ENCODE results near the gene NUCB1.

The NUCB1 gene

GRCh38 chr19:48935864-48936263 is 35.8 kb downstream of the NUCB1 start:
- DNase-seq (ENCODE audit: low spot score): no peak

GRCh38 chr19:48938256-48938655 is 38.1 kb downstream of the NUCB1 start:
- no peak for DNase-seq (ENCODE audit: low spot score)

- no peak for DNase-seq (ENCODE audit: low spot score)
Measured at GRCh38 chr19:48940902-48941301, 40.8 kb downstream of the NUCB1 start.

DNA sequence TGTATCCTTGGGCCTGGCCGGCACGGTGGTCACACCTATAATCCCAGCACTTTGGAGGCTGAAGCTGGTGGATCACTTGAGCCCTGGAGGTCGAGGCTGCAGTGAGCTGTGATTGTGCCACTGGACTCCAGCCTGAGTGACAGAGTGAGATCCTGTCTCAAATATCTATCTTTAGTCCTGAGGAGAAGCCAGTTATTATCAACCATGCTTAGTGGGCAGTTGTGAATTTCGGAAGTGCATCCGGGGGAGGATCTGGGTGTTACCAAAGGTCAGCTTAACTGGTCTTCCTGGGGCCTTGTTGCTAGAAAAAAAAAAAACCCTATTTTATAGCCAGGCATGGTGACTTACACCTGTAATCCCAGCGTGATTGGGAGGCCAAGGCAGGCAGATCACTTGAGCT is 43.0 kb downstream of the NUCB1 start:
- DNase-seq (ENCODE audit: low spot score): no peak

DNA sequence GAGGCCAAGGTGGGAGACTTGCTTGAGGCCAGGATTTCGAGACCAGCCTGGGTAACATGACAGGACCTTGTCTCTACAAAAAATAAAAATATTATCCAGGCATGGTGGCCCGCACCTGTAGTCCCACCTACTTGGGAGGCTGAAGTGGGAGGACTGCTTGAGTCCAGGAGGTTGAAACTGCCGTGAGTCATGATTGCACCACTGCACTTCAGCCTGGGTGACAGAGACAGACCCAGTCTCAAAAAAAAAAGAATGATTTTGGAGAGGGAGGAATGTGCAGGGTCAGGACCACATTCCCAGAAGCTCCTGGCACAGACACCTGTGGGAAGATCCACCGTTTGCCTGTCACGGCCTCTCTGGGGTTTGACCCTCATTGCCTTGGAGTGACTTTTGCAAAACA is 45.3 kb downstream of the NUCB1 start:
- DNase-seq (ENCODE audit: low spot score): no peak

- no peak for DNase-seq (ENCODE audit: low spot score)
Measured at GRCh38 chr19:48945817-48946216, 45.7 kb downstream of the NUCB1 start.

DNA sequence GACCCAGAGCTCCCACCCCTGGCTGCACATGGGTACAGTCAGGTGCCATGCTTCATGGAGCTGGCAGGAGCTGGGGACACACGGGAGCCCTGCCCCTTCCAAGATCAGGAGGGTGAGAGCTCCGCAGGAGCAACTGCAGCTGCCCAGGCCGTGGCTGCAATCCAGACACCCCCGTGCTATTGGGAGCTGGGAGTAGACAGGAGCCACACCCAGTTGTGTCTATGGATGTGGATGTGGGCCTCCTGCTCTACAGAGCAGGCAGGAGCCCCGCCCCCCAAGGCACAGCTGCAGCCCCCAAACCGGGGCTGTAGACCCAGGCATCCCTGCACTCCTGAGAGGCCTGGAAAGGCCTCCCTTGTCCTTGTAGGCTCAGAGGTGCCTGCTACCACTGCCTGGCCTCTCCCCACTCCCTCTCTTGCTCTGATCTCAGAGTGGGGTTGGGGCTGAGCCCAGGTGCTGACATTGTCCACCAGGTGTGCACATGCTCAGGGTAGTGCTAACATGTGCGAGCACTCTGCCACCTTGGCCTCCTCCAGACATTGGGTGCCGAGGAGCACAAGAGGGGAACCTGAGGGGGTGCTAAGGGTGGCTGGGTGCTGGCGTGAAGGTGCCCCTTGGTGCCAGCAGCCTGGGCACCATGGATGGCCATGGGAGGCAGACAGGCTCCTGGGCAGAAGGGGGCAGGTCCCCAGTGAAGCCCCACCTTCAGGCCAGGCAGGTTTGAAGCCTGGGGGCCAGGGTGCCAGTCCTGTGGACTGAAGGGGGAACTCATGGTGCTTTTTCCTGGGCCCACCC is 46.5 kb downstream of the NUCB1 start:
- no peak for DNase-seq (ENCODE audit: low spot score)

GRCh38 chr19:48947258-48947542 is 47.1 kb downstream of the NUCB1 start:
- no peak for DNase-seq (ENCODE audit: low spot score)

- no peak for DNase-seq (ENCODE audit: low spot score)
Measured at GRCh38 chr19:48950159-48950558, 50.0 kb downstream of the NUCB1 start.

DNA sequence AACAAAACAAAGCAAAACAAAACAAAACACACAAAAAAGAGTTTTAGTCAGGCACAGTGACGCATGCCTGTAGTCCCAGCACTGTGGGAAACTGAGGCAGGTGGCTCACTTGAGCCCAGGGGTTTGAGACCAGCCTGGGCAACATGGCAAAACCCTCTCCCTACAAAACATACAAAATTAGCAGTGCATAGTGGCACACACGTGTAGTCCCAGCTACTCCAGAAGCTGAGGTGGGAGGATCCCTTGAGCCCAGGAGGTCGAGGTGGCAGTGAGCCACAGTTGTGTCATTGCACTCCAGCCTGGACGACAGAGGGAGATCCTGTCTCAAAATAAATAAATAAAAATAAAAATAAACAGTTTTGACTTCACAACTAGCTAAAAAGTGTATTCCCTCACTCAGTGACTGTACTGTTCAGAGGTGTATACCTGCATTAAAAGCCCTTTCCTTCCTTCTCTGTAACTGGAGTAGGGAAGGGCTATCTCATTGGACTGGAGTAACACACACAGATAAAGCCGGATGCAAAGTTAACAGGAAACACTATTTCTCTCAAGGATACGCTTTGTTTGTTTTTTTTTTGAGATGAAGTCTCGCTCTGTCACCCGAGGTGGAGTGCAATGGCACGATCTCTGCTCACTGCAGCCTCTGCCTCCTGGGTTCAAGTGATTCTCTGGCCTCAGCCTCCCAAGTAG is 50.9 kb downstream of the NUCB1 start:
- no peak for DNase-seq (ENCODE audit: low spot score)

GRCh38 chr19:48953141-48953540 is 53.0 kb downstream of the NUCB1 start:
- DNase-seq (ENCODE audit: low spot score): no peak

DNA sequence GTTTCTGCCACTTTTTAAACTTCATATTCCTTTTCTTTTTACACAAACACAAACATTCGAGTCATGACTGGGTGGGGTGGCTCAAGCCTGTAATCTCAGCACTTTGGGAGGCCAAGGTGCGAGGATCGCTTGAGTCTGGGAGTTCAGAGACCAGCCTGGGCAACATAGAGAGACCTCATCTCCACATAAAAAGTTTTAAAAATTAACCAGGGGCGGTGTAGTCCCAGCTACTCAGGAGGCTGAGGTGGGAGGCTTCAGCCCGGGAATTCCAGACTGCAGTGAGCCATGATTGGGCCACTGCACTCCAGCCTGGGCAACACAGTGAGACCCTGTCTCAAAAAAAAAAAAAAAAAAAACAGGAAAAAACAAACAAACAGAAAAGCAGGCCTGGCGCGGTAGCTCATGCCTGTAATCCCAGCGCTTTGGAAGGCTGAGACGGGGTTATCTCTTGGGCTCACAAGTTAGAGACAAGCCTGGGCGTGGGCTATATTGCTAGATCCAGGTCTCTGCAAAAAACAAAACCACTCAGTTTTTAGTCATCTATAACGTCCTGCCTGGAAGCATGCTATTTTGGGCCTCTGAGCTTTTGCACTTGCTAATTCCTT is 54.0 kb downstream of the NUCB1 start:
- no peak for DNase-seq (ENCODE audit: low spot score)

DNA sequence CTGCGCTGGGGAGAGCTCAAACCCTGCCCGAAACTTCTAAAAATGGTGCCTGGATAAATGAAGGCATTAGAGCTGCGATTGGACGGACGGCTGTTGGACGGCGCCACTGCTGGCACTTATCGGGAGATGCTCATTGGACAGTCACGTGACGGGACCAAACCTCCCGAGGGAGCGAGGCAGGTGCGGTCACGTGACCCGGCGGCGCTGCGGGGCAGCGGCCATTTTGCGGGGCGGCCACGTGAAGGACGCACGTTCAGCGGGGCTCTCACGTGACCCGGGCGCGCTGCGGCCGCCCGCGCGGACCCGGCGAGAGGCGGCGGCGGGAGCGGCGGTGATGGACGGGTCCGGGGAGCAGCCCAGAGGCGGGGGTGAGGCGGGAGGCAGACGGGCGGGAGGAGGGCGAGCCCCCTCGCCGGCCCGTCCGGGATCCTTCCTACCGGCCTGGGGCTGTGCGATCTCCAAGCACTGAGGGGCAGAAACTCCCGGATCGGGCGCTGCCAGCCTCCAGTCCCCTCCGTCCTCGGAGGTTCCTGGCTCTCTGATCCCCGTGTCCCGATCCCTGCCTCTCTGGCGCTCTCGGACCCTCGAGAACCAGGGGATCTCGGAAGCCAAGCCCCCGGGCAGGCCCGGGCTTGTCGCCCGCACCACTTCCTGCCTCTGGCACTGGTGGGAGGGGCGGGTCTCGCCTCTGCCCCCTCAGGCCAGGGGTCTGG is 54.6 kb downstream of the NUCB1 start, which contains the start of gene BAX:
TSS of gene BAX (plus strand) at position 281 of the 713 bp plus-strand sequence. CDS start at position 335, 54 bp downstream.
- peak; percentile 93 for DNase-seq (ENCODE audit: low spot score)

GRCh38 chr19:48955308-48955958 is 55.3 kb downstream of the NUCB1 start:
- no peak for DNase-seq (ENCODE audit: low spot score)

GRCh38 chr19:48958006-48958405 is 57.9 kb downstream of the NUCB1 start:
- no peak for DNase-seq (ENCODE audit: low spot score)

GRCh38 chr19:48959341-48960239 is 59.5 kb downstream of the NUCB1 start:
- no peak for DNase-seq (ENCODE audit: low spot score)

GRCh38 chr19:48961051-48961649 is 61.0 kb downstream of the NUCB1 start:
- no peak for DNase-seq (ENCODE audit: low spot score)

- DNase-seq (ENCODE audit: low spot score): no peak
Measured at GRCh38 chr19:48961673-48962028, 61.5 kb downstream of the NUCB1 start.

GRCh38 chr19:48962029-48962848 is 62.1 kb downstream of the NUCB1 start:
- peak; percentile 75 for DNase-seq (ENCODE audit: low spot score)

- DNase-seq (ENCODE audit: low spot score): no peak
Measured at GRCh38 chr19:48962849-48963165, 62.7 kb downstream of the NUCB1 start.
